MG63 (cell line): Measurements from ENCODE around the gene TBC1D12. TPM values are rescaled to one million over a fixed set of nuclear protein-coding genes. Genes with fewer than 3 reads are reported as not detected.

Experiments used
- DNase-seq: peaks from one replicate; pipeline ENCODE4 v3.0.0-alpha.2; 2020
- H3K27me3 ChIP-seq: fragments of 250-450 bp; sonication (Bioruptor Pico); 2 replicates; pipeline ENCODE4 v1.5.1; 2020; ENCODE audit warnings: mild to moderate bottlenecking, moderate library complexity
- H3K36me3 ChIP-seq: fragments of 250-450 bp; sonication (Bioruptor Pico); 2 replicates; pipeline ENCODE4 v1.5.1; 2020; ENCODE audit warnings: mild to moderate bottlenecking, moderate library complexity
- H3K4me3 ChIP-seq: fragments of 250-450 bp; sonication (Bioruptor Pico); 2 replicates; pipeline ENCODE4 v1.5.1; 2020; ENCODE audit warnings: mild to moderate bottlenecking, moderate library complexity
- H3K9me3 ChIP-seq: fragments of 250-450 bp; sonication (Bioruptor Pico); 2 replicates; pipeline ENCODE4 v1.5.1; 2020; ENCODE audit warnings: mild to moderate bottlenecking, moderate library complexity
- total RNA-seq: library from RNA; depleted of rRNA; stranded (reverse); fragments of >200 nt; shearing (Covaris generic); gene quantifications from 2 replicates; pipeline ENCODE4 v1.2.3, GENCODE V29; 2014; ENCODE audit warnings: low replicate concordance

Gene TBC1D12
- total RNA-seq, 1 experiment from 2014 or later: 7.2 TPM

DNA sequence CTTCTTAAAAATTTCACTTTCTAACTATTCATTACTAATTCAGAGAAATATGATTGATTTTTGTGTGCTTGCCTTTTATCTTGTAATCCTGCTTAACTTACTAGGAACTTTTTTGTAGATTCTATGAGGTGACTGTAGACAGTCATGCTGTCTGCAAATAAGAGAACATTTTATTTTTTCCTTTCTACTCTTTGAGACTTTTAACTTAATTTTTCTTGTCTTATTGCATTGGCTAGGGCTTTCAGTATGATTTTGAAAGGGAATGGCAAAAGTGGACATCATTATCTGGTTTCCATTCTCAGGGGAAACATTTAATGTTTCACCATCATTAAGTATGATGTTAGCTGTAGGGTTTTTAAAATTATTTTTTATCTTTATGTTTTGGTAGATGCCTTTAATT lies 23.6 kb downstream of the TBC1D12 start:
- Histone ChIP-seq H3K9me3 (peaks cover 12% of the 10 kb centered on the region), H3K36me3 (no peaks in the 10 kb centered on the region), H3K4me3 (no peak overlapping the region), H3K27me3 (no peaks in the 10 kb centered on the region)
- no peak for DNase-seq

- H3K4me3 ChIP-seq: no peak overlapping the region
- H3K36me3 ChIP-seq: no peaks in the 10 kb centered on the region
- H3K9me3 ChIP-seq: peaks cover 12% of the 10 kb centered on the region
- no peak for DNase-seq
- no peaks in the 10 kb centered on the region for H3K27me3 ChIP-seq
Measured at GRCh38 chr10:94427166-94427565, 24.8 kb downstream of the TBC1D12 start.

DNA sequence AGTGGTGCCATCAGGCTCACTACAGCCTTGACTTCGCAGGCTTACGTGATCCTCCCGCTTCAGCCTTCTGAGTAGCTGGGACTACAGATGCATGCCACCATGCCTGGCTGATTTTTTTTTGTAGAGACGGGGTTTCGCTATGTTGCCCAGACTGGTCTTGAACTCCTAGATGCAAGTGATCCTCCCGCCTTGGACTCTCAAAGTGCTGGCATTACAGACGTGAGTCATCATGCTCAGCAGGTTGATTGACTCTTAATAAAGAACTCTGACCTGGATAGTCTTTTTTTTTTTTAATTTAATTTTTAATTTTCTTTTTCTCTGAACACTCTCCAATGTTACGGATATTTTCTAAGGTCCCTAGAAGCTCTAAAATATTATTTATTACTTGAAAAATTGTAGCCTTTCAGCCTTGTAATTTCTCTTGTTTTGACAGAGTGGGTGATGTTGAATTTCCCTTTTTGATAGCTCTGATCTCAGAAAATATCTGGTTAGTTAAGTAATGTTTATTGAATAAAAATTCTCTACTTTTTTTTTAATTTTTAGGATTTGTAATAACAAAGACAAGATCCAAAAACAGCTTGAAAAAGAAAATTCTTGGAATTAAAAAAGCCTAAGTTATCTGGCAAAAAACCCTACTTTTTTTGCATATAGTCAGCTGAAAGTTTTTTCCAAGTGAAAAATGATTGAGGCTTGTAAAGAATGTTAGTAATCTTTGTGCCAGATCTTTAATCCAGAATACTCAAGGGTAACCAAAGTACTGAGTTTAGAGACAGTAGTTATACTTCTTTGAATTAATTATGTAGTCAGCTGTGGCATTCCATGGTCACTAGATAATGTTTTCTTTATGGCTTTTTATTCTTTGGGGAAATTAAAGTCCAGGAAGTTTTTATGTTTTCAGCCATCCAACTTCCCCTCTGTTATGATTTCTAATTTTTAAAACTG lies 26.7 kb downstream of the TBC1D12 start:
- no peaks in the 10 kb centered on the region for H3K36me3 ChIP-seq
- H3K27me3 ChIP-seq: no peaks in the 10 kb centered on the region
- no peak for DNase-seq
- no peak overlapping the region for H3K4me3 ChIP-seq
- H3K9me3 ChIP-seq: peaks cover 12% of the 10 kb centered on the region

DNA sequence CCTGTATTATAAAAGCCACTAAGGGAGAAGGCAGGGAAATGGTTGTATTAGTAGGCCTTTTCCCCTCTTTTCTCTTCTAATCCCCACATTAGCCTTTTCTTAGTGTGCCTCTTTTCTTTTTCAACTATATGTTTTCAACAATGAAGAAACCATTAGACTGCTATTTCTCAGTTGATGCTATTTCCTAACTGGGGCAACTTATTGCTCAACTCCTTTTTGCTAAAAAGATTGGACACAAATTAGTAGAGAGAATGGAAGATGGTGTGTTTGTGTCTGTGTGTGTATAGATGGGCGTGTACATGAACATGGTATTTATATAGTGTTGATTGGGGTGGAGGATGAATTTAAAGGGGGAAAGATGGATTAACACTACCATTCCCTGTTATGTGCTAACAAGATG lies 28.4 kb downstream of the TBC1D12 start:
- no peak for DNase-seq
- Histone ChIP-seq H3K27me3 (no peaks in the 10 kb centered on the region), H3K9me3 (peaks cover 6% of the 10 kb centered on the region), H3K36me3 (no peaks in the 10 kb centered on the region), H3K4me3 (no peak overlapping the region)

DNA sequence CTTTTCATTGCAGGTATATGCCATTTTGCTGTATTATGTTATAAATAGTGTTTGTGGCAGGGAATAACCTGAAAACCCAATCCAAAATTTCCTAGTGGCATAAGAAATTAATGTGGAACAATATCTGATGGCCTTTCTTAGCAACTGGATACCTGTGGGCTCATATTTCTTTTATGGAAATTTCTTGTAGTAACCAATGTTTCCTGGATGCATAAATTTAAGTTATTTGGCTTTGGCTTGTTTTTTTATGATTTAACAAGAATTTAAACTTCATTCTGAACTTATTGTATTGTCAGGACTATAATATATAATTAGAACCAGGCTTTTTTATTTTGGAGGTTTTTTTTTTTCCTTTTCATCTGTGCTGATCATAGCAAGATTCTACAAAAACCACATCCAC lies 30.1 kb downstream of the TBC1D12 start:
- DNase-seq: no peak
- Histone ChIP-seq H3K4me3 (no peak overlapping the region), H3K9me3 (no peaks in the 10 kb centered on the region; the same call in 1 of the 2 replicates), H3K27me3 (no peaks in the 10 kb centered on the region), H3K36me3 (no peaks in the 10 kb centered on the region)

DNA sequence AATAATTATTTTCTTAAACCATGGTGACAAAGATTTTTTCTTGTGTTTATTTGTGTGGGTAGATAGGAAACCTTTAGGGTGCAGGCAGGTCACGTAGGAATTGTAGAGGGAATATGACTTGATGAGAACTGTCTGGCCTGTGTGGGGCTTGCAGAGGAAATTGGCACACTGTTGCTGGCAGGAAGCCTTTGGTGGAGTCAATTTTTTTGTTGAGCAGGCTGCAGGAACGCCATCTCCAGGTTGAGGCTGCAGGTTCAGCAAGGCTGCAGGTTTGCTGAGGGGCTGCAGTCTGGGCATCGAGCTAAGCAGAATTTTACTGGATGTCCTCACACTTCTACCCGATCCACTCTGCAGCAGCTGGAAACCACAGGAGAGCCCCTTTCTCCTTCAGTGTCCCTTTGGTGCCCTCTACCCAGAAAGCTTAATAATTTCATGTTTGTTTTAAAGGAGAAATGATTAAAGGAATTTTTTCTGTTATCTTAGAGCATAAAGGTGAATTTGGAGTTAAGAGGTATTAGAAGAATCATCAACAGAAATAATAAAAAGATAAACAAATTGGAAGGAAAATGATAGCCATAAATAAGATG lies 37.0 kb downstream of the TBC1D12 start:
- no peaks in the 10 kb centered on the region for H3K27me3 ChIP-seq
- H3K9me3 ChIP-seq: peaks cover 3% of the 10 kb centered on the region
- H3K36me3 ChIP-seq: no peaks in the 10 kb centered on the region
- DNase-seq: peak; percentile 8
- no peak overlapping the region for H3K4me3 ChIP-seq

DNA sequence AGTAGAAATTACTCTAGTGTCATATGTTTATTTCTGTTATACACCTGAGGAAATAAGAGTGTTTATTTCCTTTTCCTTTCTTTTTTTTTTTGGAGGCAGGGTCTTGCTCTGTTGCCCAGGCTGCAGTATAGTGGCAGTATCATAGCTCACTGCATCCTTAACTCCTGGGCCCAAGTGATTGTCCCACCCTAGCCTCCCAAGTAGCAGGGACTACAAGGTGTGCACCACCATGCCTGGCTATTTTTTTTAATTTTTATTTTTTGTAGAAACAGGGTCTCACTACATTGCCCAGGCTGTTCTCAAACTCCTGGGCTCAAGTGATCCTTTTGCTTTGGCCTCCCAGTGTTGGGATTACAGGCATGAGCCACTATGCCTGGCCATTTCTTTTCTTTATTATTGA lies 37.8 kb downstream of the TBC1D12 start:
- peaks cover 3% of the 10 kb centered on the region for H3K9me3 ChIP-seq
- DNase-seq: no peak
- H3K27me3 ChIP-seq: no peaks in the 10 kb centered on the region
- no peak overlapping the region for H3K4me3 ChIP-seq
- H3K36me3 ChIP-seq: no peaks in the 10 kb centered on the region

DNA sequence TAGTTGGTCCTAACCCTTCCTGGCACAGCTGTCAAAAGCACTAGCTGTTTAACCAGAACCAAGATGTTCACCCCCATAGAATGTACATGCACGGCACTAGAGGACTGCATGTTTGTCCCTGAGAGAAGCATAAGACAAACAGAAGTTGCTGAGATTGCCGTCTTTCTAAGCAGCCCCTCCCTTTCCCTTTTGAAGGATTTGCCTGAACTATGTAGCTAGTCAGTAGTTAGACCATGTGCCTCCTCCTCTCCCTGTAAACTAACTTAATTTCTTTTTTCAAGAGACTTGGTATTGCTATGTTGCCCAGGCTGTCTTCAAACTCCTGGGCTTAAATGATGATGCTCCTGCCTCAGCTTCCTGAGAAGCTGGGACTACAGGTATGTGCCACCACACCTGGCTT lies 40.7 kb downstream of the TBC1D12 start:
- no peaks in the 10 kb centered on the region for H3K36me3 ChIP-seq
- no peaks in the 10 kb centered on the region for H3K27me3 ChIP-seq
- DNase-seq: no peak
- no peak overlapping the region for H3K4me3 ChIP-seq
- H3K9me3 ChIP-seq: peaks cover 3% of the 10 kb centered on the region

DNA sequence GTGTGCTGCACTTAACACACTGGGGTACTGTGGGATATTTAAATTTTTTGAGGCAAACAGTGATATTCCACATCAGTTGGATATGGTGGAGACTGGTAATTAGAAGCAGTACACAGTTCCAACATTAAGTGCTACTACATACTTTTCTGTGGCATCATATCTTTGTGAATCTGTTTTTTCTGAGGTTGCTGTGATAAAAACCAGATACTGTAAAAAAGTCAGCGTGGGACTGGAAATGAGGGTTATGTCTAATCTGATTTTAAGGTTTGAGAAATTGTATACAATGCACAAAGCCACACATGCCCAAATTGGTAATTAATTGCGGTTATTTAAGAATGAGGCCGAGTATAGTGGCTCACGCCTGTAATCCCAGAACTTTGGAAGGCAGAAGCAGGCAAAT lies 41.2 kb downstream of the TBC1D12 start:
- DNase-seq: no peak
- Histone ChIP-seq H3K36me3 (no peaks in the 10 kb centered on the region), H3K27me3 (no peaks in the 10 kb centered on the region), H3K9me3 (no peaks in the 10 kb centered on the region), H3K4me3 (no peak overlapping the region)

- H3K36me3 ChIP-seq: no peaks in the 10 kb centered on the region
- H3K4me3 ChIP-seq: no peak overlapping the region
- DNase-seq: no peak
- H3K9me3 ChIP-seq: peaks cover 3% of the 10 kb centered on the region
- no peaks in the 10 kb centered on the region for H3K27me3 ChIP-seq
Measured at GRCh38 chr10:94450782-94451181, 48.4 kb downstream of the TBC1D12 start.

DNA sequence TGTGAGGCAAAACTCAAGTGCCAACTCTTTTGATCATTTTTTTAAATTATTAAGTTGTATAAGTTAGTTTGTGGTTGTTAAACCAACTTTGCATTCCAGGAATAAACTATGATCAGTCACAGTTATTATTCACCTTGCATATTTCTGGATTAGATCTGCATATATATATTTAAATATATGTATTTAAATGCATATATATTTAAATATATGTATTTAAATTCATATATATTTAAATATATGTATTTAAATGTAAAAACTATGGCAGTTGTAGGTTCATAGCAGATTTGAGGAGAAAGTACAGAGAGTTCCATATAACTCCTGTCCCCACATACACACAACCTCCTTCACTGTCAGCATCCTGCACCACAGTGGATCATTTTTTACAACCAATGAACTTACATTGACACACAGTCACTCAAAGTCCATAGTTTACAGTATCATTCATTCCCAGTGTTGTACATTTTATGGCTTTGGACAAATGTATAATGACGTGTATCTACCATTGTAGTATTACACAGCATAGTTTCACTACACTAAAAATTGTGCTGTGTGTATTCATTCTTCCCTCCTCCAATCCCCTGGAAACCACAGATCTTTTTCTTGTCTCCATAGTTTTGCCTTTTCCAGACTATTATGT lies 49.7 kb downstream of the TBC1D12 start:
- DNase-seq: no peak
- peaks cover 5% of the 10 kb centered on the region for H3K9me3 ChIP-seq

GRCh38 chr10:94456942-94457341 lies 54.6 kb downstream of the TBC1D12 start:
- no peak for DNase-seq
- Histone ChIP-seq H3K36me3 (no peaks in the 10 kb centered on the region; the same call in 1 of the 2 replicates), H3K27me3 (no peaks in the 10 kb centered on the region)

More for the DNA sequence above, 49.7 kb downstream of the TBC1D12 start:
- Histone ChIP-seq H3K27me3 (no peaks in the 10 kb centered on the region), H3K4me3 (no peak overlapping the region), H3K36me3 (no peaks in the 10 kb centered on the region)

GRCh38 chr10:94459385-94459784 lies 57.0 kb downstream of the TBC1D12 start:
- Histone ChIP-seq H3K27me3 (no peaks in the 10 kb centered on the region), H3K36me3 (no peaks in the 10 kb centered on the region; the same call in 1 of the 2 replicates), H3K9me3 (peaks cover 15% of the 10 kb centered on the region), H3K4me3 (no peak overlapping the region)
- no peak for DNase-seq

More at GRCh38 chr10:94456942-94457341, 54.6 kb downstream of the TBC1D12 start:
- no peak overlapping the region for H3K4me3 ChIP-seq
- peaks cover 15% of the 10 kb centered on the region for H3K9me3 ChIP-seq

DNA sequence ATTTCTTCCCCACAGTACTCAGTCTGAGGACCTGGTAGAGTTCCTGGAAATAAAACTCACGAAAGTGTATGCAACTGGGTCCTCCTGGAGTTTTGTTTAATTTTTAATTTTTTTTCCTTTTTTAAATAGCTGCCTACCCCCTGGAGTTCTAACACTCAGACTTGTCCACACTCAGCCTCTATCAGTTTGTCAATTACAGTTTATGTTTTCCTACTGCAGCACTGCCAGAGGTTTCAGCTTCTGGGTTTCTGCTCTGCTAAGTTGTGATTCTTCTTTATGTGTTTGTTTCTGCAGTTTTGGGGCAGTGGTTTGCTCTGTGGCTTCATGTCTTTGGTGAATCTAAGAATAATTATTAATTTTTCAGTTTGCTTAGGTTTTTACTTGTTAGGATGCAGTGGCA lies 59.2 kb downstream of the TBC1D12 start:
- Histone ChIP-seq H3K4me3 (no peak overlapping the region), H3K27me3 (no peaks in the 10 kb centered on the region), H3K9me3 (peaks cover 10% of the 10 kb centered on the region), H3K36me3 (no peaks in the 10 kb centered on the region; the same call in 1 of the 2 replicates)
- no peak for DNase-seq

GRCh38 chr10:94462130-94462529 lies 59.8 kb downstream of the TBC1D12 start:
- peaks cover 10% of the 10 kb centered on the region for H3K9me3 ChIP-seq
- H3K27me3 ChIP-seq: no peaks in the 10 kb centered on the region
- no peak overlapping the region for H3K4me3 ChIP-seq
- no peak for DNase-seq
- no peaks in the 10 kb centered on the region; the same call in 1 of the 2 replicates for H3K36me3 ChIP-seq

DNA sequence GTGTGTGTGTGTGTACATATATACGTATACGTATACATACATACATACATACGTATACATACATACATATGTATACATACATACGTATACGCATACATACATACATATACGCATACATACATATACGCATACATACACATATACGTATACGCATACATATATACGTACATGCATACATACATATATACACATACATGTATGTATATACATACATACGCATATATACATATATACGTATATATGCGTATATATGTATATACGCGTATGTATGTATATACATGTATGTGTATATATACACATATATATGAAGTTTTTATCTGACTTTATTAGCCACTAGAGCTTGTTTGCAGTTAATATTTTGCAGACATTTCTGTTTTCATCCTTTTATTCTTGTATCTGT lies 63.3 kb downstream of the TBC1D12 start:
- Histone ChIP-seq H3K9me3 (no peaks in the 10 kb centered on the region), H3K36me3 (no peaks in the 10 kb centered on the region), H3K27me3 (no peaks in the 10 kb centered on the region), H3K4me3 (no peak overlapping the region)
- DNase-seq: no peak

DNA sequence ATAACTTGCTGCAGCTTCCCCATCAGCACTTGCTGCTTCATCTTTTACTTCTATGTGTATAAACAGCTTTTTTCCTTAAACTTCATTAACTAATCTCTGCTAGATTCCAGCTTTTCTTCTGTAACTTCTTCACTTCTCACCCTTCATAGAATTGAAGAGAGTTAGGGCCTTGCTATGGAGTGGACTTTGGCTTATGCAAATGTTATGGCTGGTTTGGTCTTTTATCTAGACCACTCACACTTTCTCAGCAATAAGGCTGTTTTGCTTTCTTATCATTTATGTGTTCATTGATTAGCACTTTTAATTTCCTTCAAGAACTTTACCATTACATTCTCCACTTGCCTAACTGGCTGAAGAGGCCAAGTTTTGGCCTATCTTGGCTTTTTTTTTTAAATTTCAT lies 79.1 kb downstream of the TBC1D12 start:
- DNase-seq: no peak
- H3K9me3 ChIP-seq: peaks cover 1% of the 10 kb centered on the region; the same call in 1 of the 2 replicates
- no peaks in the 10 kb centered on the region for H3K27me3 ChIP-seq
- H3K36me3 ChIP-seq: no peaks in the 10 kb centered on the region
- H3K4me3 ChIP-seq: no peak overlapping the region
